A549 (cell line): ENCODE results near the gene TMPRSS4. TPM values are rescaled to one million over a fixed set of nuclear protein-coding genes. Genes with fewer than 3 reads are reported as not detected.

ENCODE experiments used
- ATAC-seq, 2 experiments: fragments of 200-7000 bp in 1 of 2; fragments of >200 bp in 1 of 2; cut with Nextera tagmentation in 1 of 2; cut with Tn5 transposase in 1 of 2; 3 replicates each; pipeline versions ENCODE4 v1.8.0 to v1.9.1; 2018 to 2020; ENCODE audit warnings: mild to moderate bottlenecking in 1 of 2, moderate library complexity in 1 of 2
- CTCF ChIA-PET: fragments of 300-600 bp; sonication (Branson Sonifier 250); formaldehyde crosslinking; extraction: SDS; loops from one replicate; lab custom pipeline; 2021; ENCODE audit warnings: antibody characterized with exemption, inconsistent platforms; lab: Yijun Ruan, JAX
- POLR2A ChIA-PET: fragments of 350-600 bp; formaldehyde crosslinking; extraction: SDS; loops from one replicate; lab custom pipeline; 2021; ENCODE audit warnings: antibody characterized with exemption, inconsistent platforms; lab: Yijun Ruan, JAX
- DNase-seq, 2 experiments: peaks; one replicate each; pipeline versions ENCODE4 v3.0.0 to v3.0.0-alpha.2; 2011 to 2016; ENCODE audit warnings: low read depth in 1 of 2, low spot score in 1 of 2
- FAIRE-seq: peaks from 2 replicates; lab custom pipeline; 2011; peaks lifted over from hg19 to GRCh38; lab: Jason Lieb, UNC
- H3K27ac ChIP-seq, 2 experiments: fragments of >200 bp; sonication (Bioruptor Twin); formaldehyde crosslinking; 3 replicates each; pipeline ENCODE4 v1.5.1; 2016 to 2017
- H3K4me1 ChIP-seq: fragments of >200 bp; sonication (Bioruptor Twin); formaldehyde crosslinking; 3 replicates; pipeline ENCODE4 v1.6.1; 2016
- H3K4me2 ChIP-seq: fragments of >200 bp; sonication (Bioruptor Twin); formaldehyde crosslinking; 3 replicates; pipeline ENCODE4 v1.6.1; 2016
- H3K4me3 ChIP-seq: fragments of >200 bp; sonication (Bioruptor Twin); formaldehyde crosslinking; 3 replicates; pipeline ENCODE4 v1.5.1; 2016
- H3K9me3 ChIP-seq: fragments of >200 bp; sonication (Bioruptor Twin); formaldehyde crosslinking; 3 replicates; pipeline ENCODE4 v1.6.1; 2016
- CHD2 ChIP-seq: fragments of 150-350 bp; IDR thresholded peaks from 2 replicates; pipeline ENCODE4 v1.6.1; 2014; ENCODE audit warnings: low read length; ENCODE audit not compliant: partially characterized antibody
- CHD4 ChIP-seq: fragments of 200-600 bp; sonication (generic); IDR thresholded peaks from 2 replicates; pipeline ENCODE4 v1.6.1; 2016; ENCODE audit warnings: antibody characterized with exemption, mild to moderate bottlenecking, borderline replicate concordance
- EHF ChIP-seq: fragments of 250-450 bp; sonication (Bioruptor Pico); IDR thresholded peaks from 2 replicates; pipeline ENCODE4 v1.5.0; 2020; ENCODE audit warnings: mild to moderate bottlenecking
- EP300 ChIP-seq, 2 experiments: fragments of >200 bp; sonication (Bioruptor Twin); formaldehyde crosslinking; IDR thresholded peaks; 2 replicates in 1 of 2; 3 replicates in 1 of 2; pipeline ENCODE4 v1.6.1; 2016 to 2017
- ESRRA ChIP-seq: fragments of 150-350 bp; IDR thresholded peaks from 2 replicates; pipeline ENCODE4 v1.6.1; 2014; ENCODE audit warnings: mild to moderate bottlenecking, low read length, borderline replicate concordance
- FOSL2 ChIP-seq, 2 experiments: fragments of 450-650 bp in 1 of 2; fragments of >200 bp in 1 of 2; sonication (Bioruptor Twin) in 1 of 2; formaldehyde crosslinking; IDR thresholded peaks; 2 replicates each; pipeline versions ENCODE4 v1.5.0 to v1.6.1; 2016 to 2020; ENCODE audit warnings: mild to moderate bottlenecking in 1 of 2, moderate library complexity in 1 of 2
- HDAC2 ChIP-seq: fragments of 200-600 bp; sonication (generic); IDR thresholded peaks from 2 replicates; pipeline ENCODE4 v1.6.1; 2016
- HES2 ChIP-seq: fragments of >200 bp; sonication (Bioruptor Twin); formaldehyde crosslinking; IDR thresholded peaks from 2 replicates; pipeline ENCODE4 v1.6.1; 2016
- HOXB13 ChIP-seq: fragments of 250-450 bp; sonication (Bioruptor Pico); IDR thresholded peaks from 2 replicates; pipeline ENCODE4 v1.5.0; 2020; ENCODE audit warnings: low read depth, mild to moderate bottlenecking, moderate library complexity
- HOXB5 ChIP-seq: fragments of 250-450 bp; sonication (Bioruptor Pico); IDR thresholded peaks from 2 replicates; pipeline ENCODE4 v1.5.0; 2020; ENCODE audit warnings: mild to moderate bottlenecking, moderate library complexity
- MAFK ChIP-seq: fragments of 450-650 bp; IDR thresholded peaks from 2 replicates; pipeline ENCODE4 v1.6.1; 2014; ENCODE audit not compliant: partially characterized antibody
- NR3C1 ChIP-seq: fragments of >200 bp; sonication (Bioruptor Twin); formaldehyde crosslinking; IDR thresholded peaks from 3 replicates; pipeline ENCODE4 v1.6.1; 2017
- PHF8 ChIP-seq: fragments of 200-600 bp; sonication (generic); IDR thresholded peaks from 2 replicates; pipeline ENCODE4 v1.6.1; 2016; ENCODE audit warnings: low read depth, mild to moderate bottlenecking, antibody characterized with exemption, moderate library complexity, borderline replicate concordance
- POLR2A ChIP-seq: IDR thresholded peaks from 2 replicates; pipeline ENCODE4 v1.6.1; 2012; ENCODE audit warnings: mild to moderate bottlenecking, low read length
- RARB ChIP-seq: fragments of 250-450 bp; sonication (Bioruptor Pico); IDR thresholded peaks from 2 replicates; pipeline ENCODE4 v1.8.0; 2021; ENCODE audit warnings: mild to moderate bottlenecking, moderate library complexity
- RCOR1 ChIP-seq: fragments of 150-350 bp; IDR thresholded peaks from 2 replicates; pipeline ENCODE4 v1.6.1; 2014; ENCODE audit warnings: antibody characterized with exemption, low read length, low read depth
- REST ChIP-seq: fragments of 200-600 bp; sonication (generic); IDR thresholded peaks from 2 replicates; pipeline ENCODE4 v1.6.1; 2016; ENCODE audit warnings: antibody characterized with exemption, mild to moderate bottlenecking, moderate library complexity
- RFX5 ChIP-seq: fragments of 450-650 bp; IDR thresholded peaks from 2 replicates; pipeline ENCODE4 v1.7.1; 2014; ENCODE audit warnings: antibody characterized with exemption, mild to moderate bottlenecking, moderate library complexity
- RNF2 ChIP-seq: fragments of 200-600 bp; sonication (generic); IDR thresholded peaks from 2 replicates; pipeline ENCODE4 v1.6.1; 2016; ENCODE audit warnings: low read depth, mild to moderate bottlenecking, antibody characterized with exemption, moderate library complexity, borderline replicate concordance
- TFCP2L1 ChIP-seq: fragments of 250-450 bp; sonication (Bioruptor Pico); IDR thresholded peaks from 2 replicates; pipeline ENCODE4 v1.5.0; 2021; ENCODE audit warnings: mild to moderate bottlenecking
- WGBS: methylation state at CpG from one replicate; pipeline ENCODE4 v1.1.6; 2017; ENCODE audit errors: missing lambda C conversion rate; 5-methylcytosine and 5-hydroxymethylcytosine counted together
- polyA plus RNA-seq, 4 experiments: library from polyadenylated mRNA; depleted of rRNA in 3 of 4; stranded (reverse); fragments of >200 nt; fragmentation: RNase III in 1 of 4; extraction: RNeasy Plus Mini Kit Qiagen cat#74134 plus additional on column Dnase treatment in 1 of 4; gene quantifications; 2 replicates in 3 of 4; 3 replicates in 1 of 4; pipeline ENCODE4 v1.2.3, GENCODE V29; 2011 to 2017

The TMPRSS4 gene
- polyA plus RNA-seq, 2 of the 4 experiments (the other 2 are of a cell fraction) = not detected

- H3K9me3 ChIP-seq = no peaks in the 10 kb centered on the region
- H3K27ac ChIP-seq = no peak overlapping the region
- ChIA-PET POLR2A (no interaction called here), CTCF (interaction anchor here (0.8 to 14.9 kb wide), 10 partner anchors 9 to 425 kb away, joined by 3 to 165 read pairs (median 5); partner anchors contain the start of gene SMIM35)
- H3K4me1 ChIP-seq = no peaks in the 10 kb centered on the region
- DNase-seq (no peak), FAIRE-seq (no peak), ATAC-seq (no peak)
- 22% methylated on average over 12 of the region's 12 CpGs for WGBS
- TF ChIP-seq EP300 (IDR thresholded peaks at IDR 0.05) (no peak), NR3C1 (no peak), ESRRA (no peak), PHF8 (no peak), HES2 (no peak), RFX5 (no peak)
- H3K4me2 ChIP-seq = no peak overlapping the region
- H3K4me3 ChIP-seq = no peak overlapping the region
Measured at GRCh38 chr11:118143661-118144185, 66.8 kb downstream of the TMPRSS4 start.

- ChIA-PET CTCF (interaction anchor here (0.6 to 14.9 kb wide), 16 partner anchors 9 to 518 kb away, joined by 3 to 165 read pairs (median 3); partner anchors contain the start of gene SMIM35), POLR2A (no interaction called here)
- H3K4me1 ChIP-seq = no peaks in the 10 kb centered on the region
- WGBS = 28% methylated on average over 20 of the region's 20 CpGs
- ATAC-seq (no peak; a peak in 1 of 6 replicates), DNase-seq (no peak), FAIRE-seq (no peak)
- H3K4me2 ChIP-seq = no peak overlapping the region
- no peaks in the 10 kb centered on the region for H3K9me3 ChIP-seq
- TF ChIP-seq HOXB13 (CRISPR knock-in tag) (no peak), MAFK (no peak), REST (no peak), CHD2 (no peak), RNF2 (no peak), CHD4 (no peak), HOXB5 (CRISPR knock-in tag) (no peak), RCOR1 (no peak), PHF8 (no peak), EHF (CRISPR knock-in tag) (no peak), FOSL2 (IDR thresholded peaks at IDR 0.05) (no peak), FOSL2 (CRISPR knock-in tag; IDR thresholded peaks at IDR 0.05) (no peak), RARB (CRISPR knock-in tag) (no peak), POLR2A (no peak), TFCP2L1 (CRISPR knock-in tag) (no peak), HDAC2 (no peak)
- H3K4me3 ChIP-seq = no peak overlapping the region
- H3K27ac ChIP-seq = no peak overlapping the region
Measured at GRCh38 chr11:118144301-118145268, 67.7 kb downstream of the TMPRSS4 start.
